Dermis blood vessel endothelial cell (primary cell): Measurements from ENCODE around the gene CLEC4A. TPM values are rescaled to one million over a fixed set of nuclear protein-coding genes. Genes with fewer than 3 reads are reported as not detected.
"Not testable (repeated sequence)": the region's sequence is repeated elsewhere in the genome, so short reads cannot be mapped to it uniquely, and the experiment has no call there.

ENCODE experiments used
- DNase-seq: peaks from one replicate; pipeline ENCODE4 v3.0.0; 2010
- total RNA-seq: library from RNA; depleted of rRNA; stranded (reverse); fragments of >200 nt; gene quantifications from 2 replicates; pipeline ENCODE4 v1.2.3, GENCODE V29; 2014

CLEC4A gene
- total RNA-seq, 1 donor from 2014 or later, result not detected

GRCh38 chr12:8134398-8134930 is 11.0 kb downstream of the CLEC4A start:
- not testable (repeated sequence) for DNase-seq

DNA sequence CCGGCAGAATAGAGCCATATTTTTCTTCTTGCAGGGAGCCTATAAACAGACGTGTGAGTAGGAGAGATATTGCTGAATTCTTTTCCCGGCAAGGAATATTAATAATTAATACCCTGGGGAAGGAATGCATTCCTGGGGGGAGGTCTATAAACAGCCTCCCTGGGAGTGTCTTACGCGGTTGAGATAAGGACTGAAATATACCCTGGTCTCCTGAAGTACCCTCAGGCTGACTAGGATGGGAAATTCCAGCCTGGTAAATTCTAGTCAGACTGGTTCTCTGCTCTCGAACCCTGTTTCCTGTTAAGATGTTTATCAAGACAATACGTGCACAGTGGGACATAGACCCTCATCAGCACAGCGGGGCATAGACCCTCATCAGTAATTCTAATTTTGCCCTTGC is 18.2 kb downstream of the CLEC4A start:
- DNase-seq, result not testable (repeated sequence)

- DNase-seq, result peak; percentile 10
Measured at GRCh38 chr12:8143261-8143660, 19.8 kb downstream of the CLEC4A start.

DNA sequence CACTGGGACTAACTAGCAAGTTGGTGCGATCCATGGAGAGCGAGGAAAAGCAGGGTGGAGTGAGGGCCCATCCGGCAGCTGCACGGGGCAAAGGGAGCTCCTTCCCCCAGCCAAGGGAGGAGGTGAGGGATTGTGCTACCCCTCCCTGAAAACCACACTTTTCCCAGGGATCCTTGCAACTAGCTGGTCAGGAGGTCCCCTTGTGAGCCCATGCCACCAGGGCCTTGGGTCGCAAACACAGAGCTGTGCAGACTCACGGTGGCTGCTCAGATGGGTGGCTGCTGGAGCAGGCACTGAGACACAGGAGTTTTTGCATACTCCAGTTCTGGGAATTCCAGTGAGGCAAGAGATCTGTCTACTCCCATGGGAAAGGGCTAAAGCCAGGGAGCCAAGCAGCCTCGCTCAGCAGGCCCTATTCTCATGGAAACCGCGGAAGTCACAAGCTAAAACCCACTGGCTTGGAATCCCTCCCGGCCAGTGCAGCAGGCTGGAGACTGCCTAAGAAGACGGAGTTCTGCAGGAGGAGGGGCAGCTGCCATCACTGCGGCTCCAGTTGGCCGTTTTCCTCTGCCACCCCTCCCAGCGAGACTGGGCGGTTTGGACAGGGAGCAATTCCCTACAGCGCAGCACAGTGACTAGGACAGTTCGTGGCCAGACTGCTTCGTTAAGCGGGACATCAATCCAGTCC is 22.5 kb downstream of the CLEC4A start:
- peak; percentile 5 for DNase-seq

- DNase-seq, result no peak
Measured at GRCh38 chr12:8146442-8146771, 23.0 kb downstream of the CLEC4A start.

- peak; percentile 47 for DNase-seq
Measured at GRCh38 chr12:8154526-8154925, 31.1 kb downstream of the CLEC4A start.

DNA sequence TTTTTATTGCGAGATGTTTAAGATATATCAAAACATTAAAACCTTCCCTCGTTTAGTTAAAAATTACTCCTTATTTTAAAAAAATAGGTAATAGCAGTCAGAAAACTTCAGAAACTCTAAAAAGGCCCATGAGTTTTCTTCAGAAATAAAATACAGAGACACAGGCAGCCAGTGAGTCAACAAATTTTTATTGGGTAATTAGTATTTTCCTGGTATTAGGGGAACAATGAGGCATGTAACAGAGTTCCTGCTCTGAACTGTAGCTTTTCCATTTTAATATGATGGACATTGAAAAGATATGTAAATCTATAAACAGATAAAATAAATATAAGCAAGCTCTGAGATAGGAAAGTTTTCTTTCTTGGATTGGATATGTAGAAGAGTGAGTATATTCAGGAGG is 33.0 kb downstream of the CLEC4A start:
- peak; percentile 42 for DNase-seq

GRCh38 chr12:8156845-8157244 is 33.4 kb downstream of the CLEC4A start, which contains the start of gene ZNF705A:
TSS of gene ZNF705A (plus strand) at chr12:8157015. CDS start at chr12:8172626, 15,611 bp downstream.
- peak; percentile 90 for DNase-seq

- DNase-seq, result peak; percentile 47
Measured at GRCh38 chr12:8157484-8158198, 34.2 kb downstream of the CLEC4A start.

DNA sequence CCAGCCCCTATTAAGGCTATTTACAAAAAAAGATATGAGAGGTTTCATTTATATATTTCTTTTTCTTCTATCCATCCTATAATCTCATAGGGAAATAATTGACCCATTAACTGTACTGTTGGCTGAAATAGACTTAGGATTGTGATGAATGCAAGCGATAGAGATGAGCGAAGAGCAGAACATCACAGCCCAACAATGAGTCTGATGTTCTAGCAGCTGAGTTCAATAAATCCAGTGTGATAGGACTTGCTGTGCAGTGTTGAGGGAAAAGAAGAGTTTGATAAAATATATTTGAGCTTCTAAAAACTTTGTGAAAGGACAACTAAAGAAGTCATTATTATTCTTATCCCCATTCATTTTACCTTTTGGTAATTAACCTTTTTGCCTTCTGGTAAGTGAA is 49.5 kb downstream of the CLEC4A start:
- DNase-seq, result not testable (repeated sequence)

DNA sequence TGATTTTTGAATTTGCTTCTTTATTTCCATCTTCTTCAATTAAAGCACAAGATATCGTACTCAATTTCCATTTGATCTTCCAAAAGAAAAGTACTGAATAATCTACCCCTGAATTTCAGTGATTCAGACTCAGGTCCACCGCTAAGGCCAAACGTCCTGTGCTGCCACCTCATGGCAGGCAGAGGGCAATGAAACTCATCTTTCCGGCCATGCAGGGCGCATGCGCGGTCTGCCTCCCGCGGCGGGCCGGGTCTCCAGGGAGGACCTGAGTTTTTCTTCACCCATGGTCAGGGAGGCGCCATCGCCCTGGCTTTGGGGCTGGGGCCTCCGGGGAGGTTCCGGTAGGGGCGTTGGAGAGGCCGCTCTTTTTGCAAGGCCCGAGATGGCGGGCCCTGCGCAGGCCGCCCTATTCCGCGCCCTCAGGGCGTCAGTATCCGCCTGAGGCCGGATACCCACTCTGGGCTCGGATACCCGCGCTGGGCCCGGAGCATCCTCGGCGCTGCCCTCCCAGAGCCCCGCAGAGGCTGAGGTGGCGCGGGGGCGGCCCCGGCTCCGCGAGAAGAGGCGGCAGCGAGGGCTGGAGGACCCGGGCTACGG is 56.7 kb downstream of the CLEC4A start:
- peak; percentile 64 for DNase-seq

GRCh38 chr12:8181271-8181670 is 57.9 kb downstream of the CLEC4A start:
- DNase-seq, result not testable (repeated sequence)

GRCh38 chr12:8182923-8183322 is 59.5 kb downstream of the CLEC4A start:
- not testable (repeated sequence) for DNase-seq

DNA sequence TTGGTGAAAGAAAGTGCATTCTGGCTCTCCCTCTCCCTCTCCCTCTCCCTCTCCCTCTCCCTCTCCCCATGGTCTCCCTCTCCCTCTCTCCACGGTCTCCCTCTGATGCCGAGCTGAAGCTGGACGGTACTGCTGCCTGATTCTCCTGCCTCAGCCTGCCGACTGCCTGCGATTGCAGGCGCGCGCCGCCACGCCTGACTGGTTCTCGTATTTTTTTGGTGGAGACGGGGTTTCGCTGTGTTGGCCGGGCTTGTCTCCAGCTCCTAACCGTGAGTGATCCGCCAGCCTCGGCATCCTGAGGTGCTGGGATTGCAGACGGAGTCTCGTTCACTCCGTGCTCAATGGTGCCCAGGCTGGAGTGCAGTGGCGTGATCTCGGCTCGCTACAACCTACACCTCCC is 59.9 kb downstream of the CLEC4A start:
- DNase-seq, result not testable (repeated sequence)

DNA sequence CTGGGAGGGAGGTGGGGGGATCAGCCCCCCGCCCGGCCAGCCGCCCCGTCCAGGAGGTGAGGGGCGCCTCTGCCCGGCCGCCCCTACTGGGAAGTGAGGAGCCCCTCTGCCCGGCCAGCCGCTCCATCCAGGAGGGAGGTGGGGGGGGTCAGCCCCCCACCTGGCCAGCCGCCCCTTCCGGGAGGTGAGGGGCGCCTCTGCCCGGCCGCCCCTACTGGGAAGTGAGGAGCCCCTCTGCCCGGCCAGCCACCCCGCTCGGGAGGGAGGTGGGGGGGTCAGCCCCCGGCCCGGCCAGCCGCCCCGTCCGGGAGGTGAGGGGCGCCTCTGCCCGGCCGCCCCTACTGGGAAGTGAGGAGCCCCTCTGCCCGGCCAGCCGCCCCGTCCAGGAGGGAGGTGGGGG is 60.8 kb downstream of the CLEC4A start:
- not testable (repeated sequence) for DNase-seq

GRCh38 chr12:8188088-8188487 is 64.7 kb downstream of the CLEC4A start:
- DNase-seq, result peak; percentile 3

Other genes starting within 250 kb of the CLEC4A start
- 18.7 and 32.5 TPM in 2 replicates for gene SLC2A3, start 187.4 kb upstream of the CLEC4A start, total RNA-seq
- 4.9 and 7.4 TPM in 2 replicates for gene FOXJ2, start 90.9 kb upstream of the CLEC4A start, total RNA-seq
- 0.09 TPM in 1 of 2 replicates, not detected in the other for gene C3AR1, start 57.3 kb upstream of the CLEC4A start, total RNA-seq
- gene NECAP1, start 41.3 kb upstream of the CLEC4A start, total RNA-seq, result 45.6 and 59.1 TPM in 2 replicates
- gene ZNF705A, start 33.4 kb downstream of the CLEC4A start, total RNA-seq, result under 0.01 TPM in 1 of 2 replicates, not detected in the other
- 0.05 TPM in 1 of 2 replicates, not detected in the other for gene FAM90A1, start 104.0 kb downstream of the CLEC4A start, total RNA-seq